DND-41 (cell line): ENCODE results near the gene THSD1.

ENCODE experiments used
- CTCF ChIP-seq: IDR thresholded peaks from 2 replicates; pipeline ENCODE4 v1.5.1; 2012; ENCODE audit warnings: borderline replicate concordance, low read length, moderate library complexity, mild to moderate bottlenecking; ENCODE audit not compliant: poor library complexity, severe bottlenecking; ENCODE audit errors: extremely low read depth
- EZH2 ChIP-seq: IDR thresholded peaks from 3 replicates; pipeline ENCODE4 v1.6.1; 2012; ENCODE audit warnings: borderline replicate concordance, low read depth, mild to moderate bottlenecking, moderate library complexity, low read length, inconsistent platforms; ENCODE audit not compliant: severe bottlenecking

- TF ChIP-seq CTCF = no peak
- no peak for TF ChIP-seq EZH2
Observed at GRCh38 chr13:52421216-52421615, 15.2 kb upstream of the THSD1 start.
